ENCODE measurements around the gene ELP2. TPM values are rescaled to one million over a fixed set of nuclear protein-coding genes. Genes with fewer than 3 reads are reported as not detected.

Gene ELP2
- total and polyA plus RNA-seq, 8 donors, result 35.1 to 73.3 (median 50.3) TPM

DNA sequence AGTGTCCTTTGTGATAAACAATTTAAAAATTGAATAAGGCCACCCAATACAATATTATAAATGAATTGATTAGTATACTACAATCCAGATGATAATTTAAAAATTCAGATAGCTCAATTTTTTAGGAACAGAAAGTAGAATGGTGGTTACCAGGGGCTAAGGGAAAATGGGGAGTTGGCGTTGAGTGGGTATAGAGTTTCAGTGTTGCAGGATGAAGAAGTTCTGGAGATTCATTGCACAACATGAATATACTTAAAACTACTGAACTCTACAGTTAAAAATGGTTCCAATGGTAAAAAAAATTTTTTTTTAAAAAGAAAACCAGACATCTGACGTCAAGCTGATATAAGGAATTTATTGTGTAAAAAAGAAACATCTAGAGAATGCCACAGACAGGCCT is 21.5 kb upstream of the ELP2 start:
- Histone ChIP-seq H3K27ac (no peak overlapping the region), H3K36me3 (no peaks in the 10 kb centered on the region), H3K27me3 (no peaks in the 10 kb centered on the region), H3K4me3 (no peak overlapping the region), H3K4me1 (peaks cover 0 to 8% (median 7%) of the 10 kb centered on the region in 3 donors), H3K9me3 (no peaks in the 10 kb centered on the region)
- TF ChIP-seq, protein P1, sequence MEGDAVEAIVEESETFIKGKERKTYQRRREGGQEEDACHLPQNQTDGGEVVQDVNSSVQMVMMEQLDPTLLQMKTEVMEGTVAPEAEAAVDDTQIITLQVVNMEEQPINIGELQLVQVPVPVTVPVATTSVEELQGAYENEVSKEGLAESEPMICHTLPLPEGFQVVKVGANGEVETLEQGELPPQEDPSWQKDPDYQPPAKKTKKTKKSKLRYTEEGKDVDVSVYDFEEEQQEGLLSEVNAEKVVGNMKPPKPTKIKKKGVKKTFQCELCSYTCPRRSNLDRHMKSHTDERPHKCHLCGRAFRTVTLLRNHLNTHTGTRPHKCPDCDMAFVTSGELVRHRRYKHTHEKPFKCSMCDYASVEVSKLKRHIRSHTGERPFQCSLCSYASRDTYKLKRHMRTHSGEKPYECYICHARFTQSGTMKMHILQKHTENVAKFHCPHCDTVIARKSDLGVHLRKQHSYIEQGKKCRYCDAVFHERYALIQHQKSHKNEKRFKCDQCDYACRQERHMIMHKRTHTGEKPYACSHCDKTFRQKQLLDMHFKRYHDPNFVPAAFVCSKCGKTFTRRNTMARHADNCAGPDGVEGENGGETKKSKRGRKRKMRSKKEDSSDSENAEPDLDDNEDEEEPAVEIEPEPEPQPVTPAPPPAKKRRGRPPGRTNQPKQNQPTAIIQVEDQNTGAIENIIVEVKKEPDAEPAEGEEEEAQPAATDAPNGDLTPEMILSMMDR (IDR thresholded peaks at IDR 0.05), result no peak
- DNase-seq (no peak), ATAC-seq (no peak), FAIRE-seq (no peak)
- intact Hi-C loops (cut with DNase I), result no loop called here
- 49 to 50% methylated on average over 2 of the region's 2 CpGs for WGBS, 2 donors

- no peak for DNase-seq
Observed at GRCh38 chr18:36108601-36109000, 21.1 kb upstream of the ELP2 start.

DNA sequence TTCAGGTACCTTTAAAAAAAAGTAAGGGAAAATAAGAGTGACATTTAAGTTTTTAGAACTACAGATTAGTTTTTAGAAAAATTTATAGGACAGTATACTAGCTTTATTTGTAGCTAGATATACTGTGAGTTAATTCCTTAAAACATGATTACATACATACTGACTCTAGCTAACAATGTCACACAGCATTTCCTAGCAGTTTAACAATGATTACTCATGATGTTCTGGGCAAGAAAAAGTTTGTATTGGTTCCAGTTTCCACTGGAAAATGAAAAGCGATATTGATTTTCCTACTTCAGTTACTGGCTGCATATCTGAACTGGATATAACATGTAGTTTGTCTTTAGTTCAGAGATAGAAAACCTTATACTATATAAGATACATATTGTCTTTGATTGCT is 20.0 kb upstream of the ELP2 start:
- 29 to 31% methylated on average over 1 of the region's 1 CpG for WGBS, 2 donors
- intact Hi-C loops (cut with DNase I), result no loop called here
- FAIRE-seq (no peak), DNase-seq (no peak), ATAC-seq (peak; percentile 52 to 78 (median 57))
- Histone ChIP-seq H3K27me3 (no peaks in the 10 kb centered on the region), H3K4me1 (peaks cover 0 to 8% (median 7%) of the 10 kb centered on the region in 3 donors), H3K27ac (no peak overlapping the region), H3K4me3 (no peak overlapping the region), H3K9me3 (no peaks in the 10 kb centered on the region), H3K36me3 (peaks cover 0 to 13% (median 0%) of the 10 kb centered on the region in 3 donors)
- TF ChIP-seq, protein P1 (IDR thresholded peaks at IDR 0.05), result no peak

More at GRCh38 chr18:36108601-36109000, 21.1 kb upstream of the ELP2 start:
- TF ChIP-seq, protein P1 (IDR thresholded peaks at IDR 0.05), result no peak
- Histone ChIP-seq H3K9me3 (no peaks in the 10 kb centered on the region), H3K4me1 (peaks cover 0 to 8% (median 7%) of the 10 kb centered on the region in 3 donors), H3K4me3 (no peak overlapping the region), H3K27ac (no peak overlapping the region), H3K27me3 (no peaks in the 10 kb centered on the region), H3K36me3 (peaks cover 0 to 4% (median 0%) of the 10 kb centered on the region in 3 donors)
- WGBS, 2 donors, result 57 to 71% methylated on average over 5 of the region's 5 CpGs
- intact Hi-C loops (cut with DNase I), result no loop called here
- FAIRE-seq, result no peak
- no peak for ATAC-seq

DNA sequence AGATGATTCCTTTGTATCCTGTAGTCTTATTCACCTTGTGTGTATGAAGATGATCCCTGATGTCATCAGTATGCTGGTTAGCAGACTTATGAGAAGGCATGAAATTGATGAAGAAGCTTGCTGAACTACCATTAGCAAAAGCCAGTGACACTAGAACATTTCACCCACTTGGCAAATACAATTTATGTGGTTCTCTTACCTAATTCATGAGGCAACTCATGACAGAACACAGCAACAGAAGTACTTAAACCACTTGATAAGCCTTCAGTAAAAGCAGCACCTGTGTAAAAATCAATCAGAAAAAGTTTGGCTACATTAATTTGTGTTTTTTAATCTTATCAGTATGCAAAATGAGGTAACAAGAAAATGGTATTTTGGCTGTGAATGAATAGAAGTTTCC is 17.4 kb upstream of the ELP2 start:
- Histone ChIP-seq H3K4me3 (no peak overlapping the region), H3K9me3 (no peaks in the 10 kb centered on the region), H3K27ac (no peak overlapping the region), H3K36me3 (peaks cover 0 to 13% (median 0%) of the 10 kb centered on the region in 3 donors), H3K27me3 (no peaks in the 10 kb centered on the region), H3K4me1 (peaks cover 0 to 8% (median 7%) of the 10 kb centered on the region in 3 donors)
- intact Hi-C loops (cut with DNase I), result no loop called here
- no peak for DNase-seq
- TF ChIP-seq, protein P1 (IDR thresholded peaks at IDR 0.05), result no peak
- ATAC-seq, result peak in 2 of 4 donors; percentile 63 to 74
- no peak for FAIRE-seq

GRCh38 chr18:36114251-36114650 is 15.4 kb upstream of the ELP2 start:
- intact Hi-C loops (cut with DNase I), result no loop called here
- peaks cover 0 to 13% (median 0%) of the 10 kb centered on the region in 3 donors for H3K36me3 ChIP-seq
- WGBS, 2 donors, result 89 to 91% methylated on average over 4 of the region's 4 CpGs

More at GRCh38 chr18:36114251-36114650, 15.4 kb upstream of the ELP2 start:
- Histone ChIP-seq H3K4me1 (peaks cover 0 to 4% (median under 1%) of the 10 kb centered on the region in 3 donors), H3K27me3 (no peaks in the 10 kb centered on the region), H3K4me3 (no peak overlapping the region), H3K27ac (no peak overlapping the region), H3K9me3 (no peaks in the 10 kb centered on the region)
- DNase-seq (no peak), ATAC-seq (no peak), FAIRE-seq (no peak)
- TF ChIP-seq, protein P1 (IDR thresholded peaks at IDR 0.05), result no peak
